HL-60 (cell line): ENCODE measurements around the gene BMP7.

Source experiments
- CTCF ChIP-seq: IDR thresholded peaks from one replicate; pipeline ENCODE4 v1.5.1; 2011; ENCODE audit warnings: low read length, control low read depth, inconsistent platforms; ENCODE audit not compliant: insufficient read depth
- POLR2AphosphoS5 ChIP-seq: IDR thresholded peaks from 2 replicates; pipeline ENCODE4 v1.6.1; 2012; ENCODE audit warnings: low read depth
- REST ChIP-seq: IDR thresholded peaks from 2 replicates; pipeline ENCODE4 v1.6.1; 2012; ENCODE audit warnings: low read depth; ENCODE audit not compliant: insufficient replicate concordance

GRCh38 chr20:57291694-57292093 is 25.3 kb upstream of the BMP7 start:
- TF ChIP-seq CTCF (no peak), POLR2AphosphoS5 (no peak), REST (no peak)
